ENCODE measurements around the gene CSNK1E.

GRCh38 chr22:38298312-38299005 is 18.8 kb downstream of the CSNK1E start:
- TF ChIP-seq, protein P1, sequence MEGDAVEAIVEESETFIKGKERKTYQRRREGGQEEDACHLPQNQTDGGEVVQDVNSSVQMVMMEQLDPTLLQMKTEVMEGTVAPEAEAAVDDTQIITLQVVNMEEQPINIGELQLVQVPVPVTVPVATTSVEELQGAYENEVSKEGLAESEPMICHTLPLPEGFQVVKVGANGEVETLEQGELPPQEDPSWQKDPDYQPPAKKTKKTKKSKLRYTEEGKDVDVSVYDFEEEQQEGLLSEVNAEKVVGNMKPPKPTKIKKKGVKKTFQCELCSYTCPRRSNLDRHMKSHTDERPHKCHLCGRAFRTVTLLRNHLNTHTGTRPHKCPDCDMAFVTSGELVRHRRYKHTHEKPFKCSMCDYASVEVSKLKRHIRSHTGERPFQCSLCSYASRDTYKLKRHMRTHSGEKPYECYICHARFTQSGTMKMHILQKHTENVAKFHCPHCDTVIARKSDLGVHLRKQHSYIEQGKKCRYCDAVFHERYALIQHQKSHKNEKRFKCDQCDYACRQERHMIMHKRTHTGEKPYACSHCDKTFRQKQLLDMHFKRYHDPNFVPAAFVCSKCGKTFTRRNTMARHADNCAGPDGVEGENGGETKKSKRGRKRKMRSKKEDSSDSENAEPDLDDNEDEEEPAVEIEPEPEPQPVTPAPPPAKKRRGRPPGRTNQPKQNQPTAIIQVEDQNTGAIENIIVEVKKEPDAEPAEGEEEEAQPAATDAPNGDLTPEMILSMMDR (IDR thresholded peaks at IDR 0.05 in 2 of 3, conservative IDR thresholded peaks at IDR 0.05 in 1 of 3; ENCODE audit: control insufficient read depth in 2 of 3, extremely low read depth in 1 of 3, insufficient read depth in 1 of 3, low read depth in 3 of 3, low read length in 3 of 3): peak; percentile 48 to 65 (median 59)
- TF ChIP-seq YY1 (IDR thresholded peaks at IDR 0.05; ENCODE audit: low read depth, low read length): 0 out of 2 replicates have a peak, but pooled peaks have one; percentile 37
- TF ChIP-seq SP1 (IDR thresholded peaks at IDR 0.05; ENCODE audit: low read depth, low read length): no peak
